Fibroblast of villous mesenchyme (primary cell): Measurements from ENCODE around the gene FOXF1. TPM values are rescaled to one million over a fixed set of nuclear protein-coding genes. Genes with fewer than 3 reads are reported as not detected.
A peak's percentile ranks its signal among the peaks of the same experiment; 100 is the strongest.

Experiments used
- DNase-seq: peaks from one replicate; pipeline ENCODE4 v3.0.0-alpha.2; 2010; ENCODE audit warnings: low read depth
- H3K4me3 ChIP-seq: 2 replicates; pipeline ENCODE4 v1.5.1; 2011; ENCODE audit warnings: low read depth, mild to moderate bottlenecking, low read length
- total RNA-seq: library from RNA; depleted of rRNA; stranded (reverse); fragments of >200 nt; gene quantifications from 2 replicates; pipeline ENCODE4 v1.2.3, GENCODE V29; 2012
- TF ChIP-seq, protein P1 (sequence below): IDR thresholded peaks from 2 replicates; pipeline ENCODE4 v1.5.1; 2012; ENCODE audit warnings: low read depth, mild to moderate bottlenecking, low read length; ENCODE audit not compliant: insufficient read depth

FOXF1 gene
- total RNA-seq, 1 donor = 5.2 TPM

DNA sequence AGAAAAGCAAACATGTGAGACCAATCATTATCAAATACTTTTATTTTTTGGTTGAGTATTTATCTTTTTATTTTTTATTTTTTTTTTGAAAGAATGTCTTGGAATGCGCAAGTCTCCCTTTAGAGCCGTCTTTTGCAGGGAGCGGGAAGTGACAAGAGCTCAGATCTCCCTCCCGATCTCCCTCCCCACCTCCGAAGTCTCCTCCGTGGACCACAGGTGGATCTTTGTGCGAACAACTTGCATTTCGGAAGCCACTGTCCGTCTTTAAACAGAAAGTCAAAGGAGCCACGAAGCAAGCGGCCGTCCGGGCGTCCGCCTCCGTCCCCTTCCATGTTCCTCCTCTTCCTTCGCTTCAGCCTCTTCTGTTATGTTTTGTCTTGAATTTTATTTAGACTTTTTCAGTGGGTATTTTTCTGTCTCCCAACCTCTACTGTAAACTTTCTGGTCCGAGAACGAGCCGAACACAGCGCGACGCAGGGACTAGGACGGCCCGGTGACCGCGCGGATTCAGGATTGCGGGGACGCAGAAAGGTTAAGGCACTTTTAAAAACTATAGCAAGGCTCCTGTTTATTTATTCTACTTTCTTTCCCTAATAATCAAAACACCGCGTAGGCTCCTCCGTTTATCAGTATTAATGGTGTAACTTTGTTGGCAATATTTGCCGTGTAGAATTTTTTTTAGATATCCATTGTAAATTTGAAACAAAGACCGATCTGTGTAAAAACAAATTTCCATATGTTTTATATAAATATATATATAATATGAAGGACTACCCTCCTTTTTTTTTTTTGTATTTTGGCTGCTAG lies 3.3 kb downstream of the FOXF1 start:
- TF ChIP-seq, protein P1, sequence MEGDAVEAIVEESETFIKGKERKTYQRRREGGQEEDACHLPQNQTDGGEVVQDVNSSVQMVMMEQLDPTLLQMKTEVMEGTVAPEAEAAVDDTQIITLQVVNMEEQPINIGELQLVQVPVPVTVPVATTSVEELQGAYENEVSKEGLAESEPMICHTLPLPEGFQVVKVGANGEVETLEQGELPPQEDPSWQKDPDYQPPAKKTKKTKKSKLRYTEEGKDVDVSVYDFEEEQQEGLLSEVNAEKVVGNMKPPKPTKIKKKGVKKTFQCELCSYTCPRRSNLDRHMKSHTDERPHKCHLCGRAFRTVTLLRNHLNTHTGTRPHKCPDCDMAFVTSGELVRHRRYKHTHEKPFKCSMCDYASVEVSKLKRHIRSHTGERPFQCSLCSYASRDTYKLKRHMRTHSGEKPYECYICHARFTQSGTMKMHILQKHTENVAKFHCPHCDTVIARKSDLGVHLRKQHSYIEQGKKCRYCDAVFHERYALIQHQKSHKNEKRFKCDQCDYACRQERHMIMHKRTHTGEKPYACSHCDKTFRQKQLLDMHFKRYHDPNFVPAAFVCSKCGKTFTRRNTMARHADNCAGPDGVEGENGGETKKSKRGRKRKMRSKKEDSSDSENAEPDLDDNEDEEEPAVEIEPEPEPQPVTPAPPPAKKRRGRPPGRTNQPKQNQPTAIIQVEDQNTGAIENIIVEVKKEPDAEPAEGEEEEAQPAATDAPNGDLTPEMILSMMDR = no peak
- H3K4me3 ChIP-seq = peak overlapping the region; percentile 96
- DNase-seq = peak; percentile 43

- DNase-seq = no peak
- H3K4me3 ChIP-seq = peak overlapping the region; percentile 96
- TF ChIP-seq, protein P1 = no peak
Observed at GRCh38 chr16:86514481-86515376, 4.4 kb downstream of the FOXF1 start.

- peak overlapping the region; percentile 96 for H3K4me3 ChIP-seq
- DNase-seq = peak; percentile 50
- TF ChIP-seq, protein P1 = no peak
Observed at GRCh38 chr16:86515413-86515776, 5.1 kb downstream of the FOXF1 start.

DNA sequence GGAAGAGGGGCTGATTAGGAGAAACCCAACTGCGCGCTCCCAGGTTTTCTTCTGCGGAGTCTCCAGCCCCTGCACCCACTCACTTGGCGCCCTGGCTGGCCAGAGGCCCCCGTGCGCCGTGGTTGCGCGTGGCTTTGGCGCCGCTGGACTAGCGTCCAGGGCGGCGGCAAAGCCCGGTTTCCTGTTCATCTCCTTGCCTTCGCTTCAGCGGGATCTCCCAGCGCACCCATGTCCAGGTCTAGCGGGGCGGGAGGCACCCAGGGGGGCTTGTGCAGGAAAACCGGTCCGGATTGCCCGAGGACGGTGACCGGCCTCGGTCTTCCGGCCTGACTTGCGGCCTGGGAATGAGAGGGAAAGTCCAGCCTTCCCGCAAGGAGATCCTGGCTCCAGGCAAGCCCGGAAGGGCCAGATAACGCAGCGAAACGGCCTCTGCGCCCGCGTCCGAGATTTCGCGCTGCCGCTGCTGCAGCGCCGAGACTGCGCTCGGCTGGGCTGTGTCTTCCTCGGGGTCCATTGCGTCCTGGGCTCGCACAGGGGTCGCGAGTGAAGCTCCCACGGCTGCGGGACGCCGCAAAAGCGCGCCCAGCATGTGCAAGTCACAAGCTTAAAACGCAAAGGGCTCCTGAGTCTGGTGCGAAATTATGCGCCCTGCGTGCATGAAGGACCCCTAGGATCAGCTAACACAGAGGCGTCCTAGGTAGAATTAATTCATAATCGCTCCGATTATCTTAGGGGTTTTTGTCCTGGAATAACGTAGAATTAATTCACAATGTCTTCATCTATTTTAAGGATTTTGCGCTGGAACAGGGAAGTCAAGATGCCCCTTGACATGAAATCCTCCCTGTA lies 5.7 kb downstream of the FOXF1 start:
- TF ChIP-seq, protein P1 = no peak
- H3K4me3 ChIP-seq = peak overlapping the region; percentile 96
- DNase-seq = peak; percentile 69

DNA sequence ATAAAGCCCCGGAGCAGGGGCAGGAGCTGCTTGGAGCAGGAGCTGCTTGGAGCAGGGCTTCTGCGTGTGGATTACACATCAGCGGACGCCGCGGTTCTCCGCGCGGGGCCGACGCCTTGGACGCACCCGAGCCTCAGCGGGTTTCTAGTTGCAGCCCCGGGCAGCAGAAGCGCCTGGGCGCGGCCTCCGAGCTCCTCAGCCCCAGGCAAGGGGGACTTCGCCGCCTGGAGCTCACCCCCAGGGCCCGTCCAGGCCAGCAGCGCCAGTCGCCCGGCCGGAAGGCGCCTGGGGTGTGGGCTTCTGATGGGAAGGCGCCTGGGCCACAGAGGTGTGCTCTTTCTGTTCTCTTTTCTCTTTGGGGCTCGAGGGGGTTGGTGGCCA lies 6.3 kb downstream of the FOXF1 start:
- TF ChIP-seq, protein P1 = no peak
- peak; percentile 77 for DNase-seq
- H3K4me3 ChIP-seq = peak overlapping the region; percentile 96

DNA sequence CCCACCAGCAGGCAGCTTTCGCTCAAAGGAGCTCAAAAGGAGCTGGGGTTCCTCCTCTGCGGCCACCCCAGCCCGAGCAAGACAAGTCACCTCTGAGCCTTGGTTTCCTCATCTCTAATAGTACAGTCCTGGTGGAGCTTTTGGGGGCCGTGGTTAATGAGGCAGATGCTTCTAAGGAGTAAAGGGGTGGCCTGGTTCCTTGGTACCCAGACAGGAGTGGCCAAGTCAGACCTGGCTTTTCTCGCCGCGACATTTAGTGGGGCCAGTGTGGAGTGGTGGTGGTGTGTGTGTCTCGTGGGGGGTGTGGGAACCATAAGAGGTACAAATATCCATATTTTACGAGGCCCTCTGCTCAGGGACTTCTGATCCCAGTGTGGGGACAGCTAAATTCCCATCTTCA lies 6.7 kb downstream of the FOXF1 start:
- H3K4me3 ChIP-seq = peak overlapping the region; percentile 96
- TF ChIP-seq, protein P1 = no peak
- peak; percentile 48 for DNase-seq
